Osteocyte (in vitro differentiated cells): ENCODE results near the gene ZHX3. TPM values are rescaled to one million over a fixed set of nuclear protein-coding genes. Genes with fewer than 3 reads are reported as not detected.

Experiments used
- DNase-seq: peaks from one replicate; pipeline ENCODE4 v3.0.0; 2021; ENCODE audit warnings: mixed read lengths; ENCODE audit not compliant: unreplicated experiment; ENCODE audit errors: extremely low spot score
- H3K27ac Mint-ChIP-seq: one replicate; pipeline ENCODE4 v1.8.0; 2021; ENCODE audit warnings: mild to moderate bottlenecking, mixed read lengths; ENCODE audit not compliant: unreplicated experiment
- H3K27me3 Mint-ChIP-seq: one replicate; pipeline ENCODE4 v1.8.0; 2021; ENCODE audit warnings: mixed read lengths; ENCODE audit not compliant: unreplicated experiment
- H3K36me3 Mint-ChIP-seq: one replicate; pipeline ENCODE4 v1.8.0; 2021; ENCODE audit warnings: mixed read lengths; ENCODE audit not compliant: unreplicated experiment
- H3K4me1 Mint-ChIP-seq: one replicate; pipeline ENCODE4 v1.8.0; 2021; ENCODE audit warnings: mixed read lengths; ENCODE audit not compliant: unreplicated experiment
- H3K4me3 Mint-ChIP-seq: one replicate; pipeline ENCODE4 v1.8.0; 2021; ENCODE audit warnings: mild to moderate bottlenecking, moderate library complexity, mixed read lengths; ENCODE audit not compliant: unreplicated experiment
- H3K9me3 Mint-ChIP-seq: one replicate; pipeline ENCODE4 v1.8.0; 2021; ENCODE audit warnings: mixed read lengths; ENCODE audit not compliant: unreplicated experiment
- CTCF ChIP-seq: fragments of 200-600 bp; sonication (generic); IDR thresholded peaks from 2 replicates; pipeline ENCODE4 v1.5.0; 2021; ENCODE audit warnings: antibody characterized with exemption, mild to moderate bottlenecking, moderate library complexity
- total RNA-seq: library from RNA; stranded (reverse); gene quantifications from 2 replicates; pipeline ENCODE4 v1.2.1, GENCODE V29; 2021

ZHX3 gene
- total RNA-seq, 1 donor from 2014 or later, result 44.5 TPM

GRCh38 chr20:41286240-41286851 is 31.2 kb downstream of the ZHX3 start:
- H3K36me3 Mint-ChIP-seq, result peaks cover 8% of the 10 kb centered on the region
- H3K27ac Mint-ChIP-seq, result no peak overlapping the region
- no peaks in the 10 kb centered on the region for H3K27me3 Mint-ChIP-seq

GRCh38 chr20:41279546-41280225 is 37.8 kb downstream of the ZHX3 start:
- Mint-ChIP-seq H3K4me1 (peaks cover 41% of the 10 kb centered on the region), H3K9me3 (peaks cover 3% of the 10 kb centered on the region), H3K36me3 (peaks cover 2% of the 10 kb centered on the region), H3K27ac (peak overlapping the region; percentile 68), H3K4me3 (no peak overlapping the region), H3K27me3 (no peaks in the 10 kb centered on the region)
- no peak for TF ChIP-seq CTCF
- no peak for DNase-seq

More at GRCh38 chr20:41286240-41286851, 31.2 kb downstream of the ZHX3 start:
- H3K9me3 Mint-ChIP-seq, result peaks cover 23% of the 10 kb centered on the region
- no peak for DNase-seq
- peaks cover 3% of the 10 kb centered on the region for H3K4me1 Mint-ChIP-seq
- no peak for TF ChIP-seq CTCF
- H3K4me3 Mint-ChIP-seq, result no peak overlapping the region

GRCh38 chr20:41278936-41279335 is 38.6 kb downstream of the ZHX3 start:
- H3K4me1 Mint-ChIP-seq, result peaks cover 44% of the 10 kb centered on the region
- no peak for DNase-seq
- H3K27me3 Mint-ChIP-seq, result no peaks in the 10 kb centered on the region
- TF ChIP-seq CTCF, result no peak
- H3K36me3 Mint-ChIP-seq, result peaks cover 2% of the 10 kb centered on the region
- H3K4me3 Mint-ChIP-seq, result no peak overlapping the region
- H3K27ac Mint-ChIP-seq, result peak overlapping the region; percentile 68
- no peaks in the 10 kb centered on the region for H3K9me3 Mint-ChIP-seq

GRCh38 chr20:41277049-41277448 is 40.5 kb downstream of the ZHX3 start:
- Mint-ChIP-seq H3K27ac (peak overlapping the region; percentile 79), H3K4me1 (peaks cover 44% of the 10 kb centered on the region), H3K4me3 (no peak overlapping the region), H3K9me3 (no peaks in the 10 kb centered on the region), H3K27me3 (no peaks in the 10 kb centered on the region), H3K36me3 (peaks cover 2% of the 10 kb centered on the region)
- no peak for DNase-seq
- no peak for TF ChIP-seq CTCF

- peaks cover 2% of the 10 kb centered on the region for H3K36me3 Mint-ChIP-seq
- peak overlapping the region; percentile 79 for H3K27ac Mint-ChIP-seq
- no peak overlapping the region for H3K4me3 Mint-ChIP-seq
- H3K4me1 Mint-ChIP-seq, result peaks cover 52% of the 10 kb centered on the region
- no peak for TF ChIP-seq CTCF
- no peaks in the 10 kb centered on the region for H3K9me3 Mint-ChIP-seq
- H3K27me3 Mint-ChIP-seq, result no peaks in the 10 kb centered on the region
- no peak for DNase-seq
These were observed 41.2 kb downstream of the ZHX3 start for GRCh38 chr20:41276317-41276751.
